Measurements from ENCODE around the gene IGSF9. TPM values are rescaled to one million over a fixed set of nuclear protein-coding genes. Genes with fewer than 3 reads are reported as not detected.
A peak's percentile ranks its signal among the peaks of the same experiment; 100 is the strongest.
"Not testable (repeated sequence)": the region's sequence is repeated elsewhere in the genome, so short reads cannot be mapped to it uniquely, and the experiment has no call there.

Gene IGSF9
- total RNA-seq, 1 donor from 2014 or later: 17.0 TPM

DNA sequence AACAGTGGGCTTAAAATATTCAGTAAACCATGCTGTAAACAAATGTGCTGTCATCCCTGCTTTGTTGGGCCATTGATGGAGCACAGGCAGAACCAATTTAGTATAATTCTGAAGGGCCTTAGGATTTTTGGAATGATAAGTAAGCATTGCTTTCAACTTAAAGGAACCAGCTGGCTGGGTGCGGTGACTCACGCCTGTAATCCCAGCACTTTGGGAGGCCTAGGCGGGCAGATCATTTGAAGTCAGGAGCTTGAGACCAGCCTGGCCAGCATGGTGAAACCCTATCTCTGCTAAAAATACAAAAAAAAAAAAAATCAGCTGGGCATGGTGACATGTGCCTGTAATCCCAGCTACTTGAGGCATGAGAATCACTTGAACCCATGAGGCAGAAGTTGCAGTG, 41.4 kb downstream of the IGSF9 start:
- not testable (repeated sequence) for DNase-seq (ENCODE audit: low spot score); ATAC-seq

DNA sequence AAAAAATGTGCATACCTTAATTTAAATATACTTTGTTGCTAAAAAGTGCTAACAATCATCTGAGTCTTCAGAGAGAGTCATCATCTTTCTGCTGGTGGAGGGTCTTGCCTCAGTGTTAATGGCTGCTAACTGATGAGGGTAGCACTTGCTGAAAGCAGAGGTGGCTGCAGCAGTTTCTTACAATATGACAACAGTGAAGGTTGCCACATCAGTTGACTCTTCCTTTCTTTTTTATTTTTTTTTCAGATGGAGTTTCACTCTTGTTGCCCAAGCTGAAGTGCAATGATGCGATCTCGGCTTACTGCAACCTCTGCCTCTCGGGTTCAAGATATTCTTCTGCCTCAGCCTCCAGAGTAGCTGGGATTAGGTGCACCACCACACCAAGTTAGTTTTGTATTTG, 42.9 kb downstream of the IGSF9 start:
- no peak for ATAC-seq
- DNase-seq (ENCODE audit: low spot score): no peak

DNA sequence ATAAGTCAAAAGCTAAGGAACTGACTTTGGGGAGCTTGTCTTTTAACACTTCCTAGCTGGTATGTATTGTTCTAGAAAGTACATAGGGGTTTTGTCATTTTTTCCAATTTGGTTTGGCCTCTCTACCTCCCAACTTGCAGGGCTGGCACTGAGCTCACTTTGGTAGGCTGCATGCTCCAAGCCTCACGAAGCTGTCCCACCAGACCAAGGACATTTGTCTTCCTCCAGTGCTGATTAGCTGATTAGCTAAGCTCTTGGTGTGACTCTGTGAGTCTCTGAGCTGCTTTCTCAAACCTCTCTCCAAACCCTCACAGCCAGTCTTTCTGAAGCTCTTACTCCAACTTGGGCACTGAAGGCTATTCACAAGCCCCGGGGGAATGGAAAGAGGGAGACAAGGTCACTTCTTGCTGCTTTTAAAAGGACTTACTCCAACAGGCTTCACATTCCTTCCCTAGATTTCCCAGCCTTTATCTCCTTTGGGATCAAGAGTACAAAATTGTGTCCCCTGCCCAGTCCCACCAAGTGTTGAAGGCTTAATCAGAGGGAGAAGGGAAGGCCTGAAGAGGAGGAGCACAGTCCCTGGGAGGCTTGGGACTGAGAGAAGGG, 44.6 kb downstream of the IGSF9 start:
- no peak for DNase-seq (ENCODE audit: low spot score)
- no peak for ATAC-seq

DNA sequence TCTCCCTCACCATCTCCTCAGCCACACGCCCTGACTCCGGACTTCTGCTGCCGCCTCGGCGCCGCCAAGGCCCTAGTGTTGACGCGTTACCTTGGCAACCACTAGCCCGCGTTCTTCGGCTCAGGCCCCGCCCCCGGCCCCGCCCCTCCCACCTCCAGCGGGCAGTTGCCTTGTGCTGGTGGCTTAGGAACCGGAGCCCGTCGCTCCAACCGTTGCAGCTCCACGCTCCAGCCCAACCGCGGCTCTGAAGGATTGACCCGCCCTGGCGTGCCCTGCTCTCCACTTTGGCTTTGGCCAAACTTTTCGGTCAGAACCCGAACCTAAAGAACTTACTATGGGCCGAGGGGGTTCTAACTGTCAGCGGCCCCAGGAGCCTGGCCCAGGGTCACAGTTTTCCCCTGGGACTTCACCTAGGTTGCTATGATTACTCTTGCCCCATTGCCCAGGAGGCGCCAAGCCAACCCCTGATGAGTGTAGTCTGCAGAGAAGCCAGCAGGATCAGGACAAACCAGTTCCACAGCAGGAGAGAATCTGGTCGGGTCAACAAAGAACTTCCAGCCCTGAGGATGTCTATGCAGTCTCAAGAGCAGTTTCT, 45.2 kb downstream of the IGSF9 start, which contains the start of gene CFAP45:
TSS of gene CFAP45 (minus strand) at position 80 of the 595 bp plus-strand sequence. CDS start at position 13, 67 bp downstream.
- peak; percentile 77 for DNase-seq (ENCODE audit: low spot score)

DNA sequence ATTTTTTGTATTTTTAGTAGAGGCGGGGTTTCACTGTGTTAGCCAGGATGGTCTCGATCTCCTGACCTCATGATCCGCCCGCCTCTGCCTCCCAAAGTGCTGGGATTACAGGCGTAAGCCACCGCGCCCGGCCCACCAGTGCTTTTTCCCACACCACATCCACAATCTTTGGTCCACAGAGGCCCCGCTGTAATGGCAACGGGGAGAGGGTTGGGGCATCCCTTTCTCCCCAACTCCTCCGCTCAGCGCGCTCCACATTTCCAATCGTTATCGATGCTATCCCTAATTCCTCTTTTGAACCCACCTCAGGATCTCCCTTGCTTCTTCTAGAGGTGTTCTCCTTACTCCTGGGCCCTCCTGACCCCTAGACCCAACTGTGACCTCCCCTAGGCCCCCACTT, 45.8 kb downstream of the IGSF9 start:
- ATAC-seq; DNase-seq (ENCODE audit: low spot score): not testable (repeated sequence)

More for the DNA sequence above, 45.2 kb downstream of the IGSF9 start, which contains the start of gene CFAP45:
- ATAC-seq: peak; percentile 90

DNA sequence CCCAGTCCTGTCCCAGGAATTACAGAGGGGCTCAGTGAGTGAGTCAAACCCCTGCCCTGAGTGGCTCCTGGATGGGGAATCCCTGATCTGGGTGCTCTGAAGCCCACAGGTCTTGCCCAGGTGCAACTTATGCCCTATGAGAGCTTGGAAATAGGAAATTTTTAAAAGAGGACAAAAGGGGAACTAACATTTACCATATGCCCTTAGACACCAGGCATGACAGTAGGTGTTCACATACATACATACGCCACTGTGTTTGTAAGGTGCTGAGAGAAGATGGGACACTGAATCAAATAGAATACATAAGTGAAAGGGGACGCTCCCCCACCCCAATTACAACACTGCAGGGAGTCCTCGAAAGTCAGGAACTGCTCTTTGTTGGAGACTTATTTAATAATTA, 46.9 kb downstream of the IGSF9 start:
- no peak for ATAC-seq
- DNase-seq (ENCODE audit: low spot score): no peak

DNA sequence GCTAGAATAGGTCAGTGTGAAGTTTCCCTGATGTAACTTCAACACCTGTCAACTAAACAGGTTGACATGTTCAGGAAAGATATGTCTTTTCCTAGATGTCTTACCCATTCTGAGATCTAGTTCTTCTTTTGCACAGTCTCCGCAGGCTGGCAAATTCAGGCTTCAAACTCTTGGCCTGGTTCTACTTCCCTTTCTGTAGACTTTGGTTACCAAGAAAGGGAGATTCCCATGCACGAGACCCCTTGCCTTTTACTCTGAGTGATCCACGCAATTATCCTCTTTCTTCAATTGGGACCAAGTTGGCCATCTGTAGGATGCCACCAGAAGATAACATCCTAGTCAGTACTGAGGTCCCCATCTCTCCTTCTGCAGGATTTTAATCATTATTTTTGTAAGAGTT, 47.5 kb downstream of the IGSF9 start:
- no peak for ATAC-seq
- no peak for DNase-seq (ENCODE audit: low spot score)

DNA sequence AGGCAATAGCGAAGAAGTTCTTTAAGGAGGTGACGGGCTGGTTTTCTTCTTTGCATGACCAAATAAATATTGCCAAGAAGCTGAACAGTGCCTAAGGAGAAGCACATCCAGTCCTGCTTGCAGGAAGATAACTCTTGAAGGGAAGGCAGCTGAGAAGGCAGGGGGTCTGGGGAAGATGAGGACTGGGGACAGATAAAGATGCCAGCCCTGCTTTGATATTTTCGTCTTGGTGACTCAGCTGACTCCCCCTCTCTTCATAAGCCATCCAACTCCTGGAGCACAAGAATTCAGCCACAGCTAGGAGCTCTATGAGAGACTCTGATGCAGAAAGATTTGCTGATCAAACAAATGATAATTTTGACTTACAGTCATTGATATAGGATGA, 48.9 kb downstream of the IGSF9 start:
- no peak for ATAC-seq
- no peak for DNase-seq (ENCODE audit: low spot score)

DNA sequence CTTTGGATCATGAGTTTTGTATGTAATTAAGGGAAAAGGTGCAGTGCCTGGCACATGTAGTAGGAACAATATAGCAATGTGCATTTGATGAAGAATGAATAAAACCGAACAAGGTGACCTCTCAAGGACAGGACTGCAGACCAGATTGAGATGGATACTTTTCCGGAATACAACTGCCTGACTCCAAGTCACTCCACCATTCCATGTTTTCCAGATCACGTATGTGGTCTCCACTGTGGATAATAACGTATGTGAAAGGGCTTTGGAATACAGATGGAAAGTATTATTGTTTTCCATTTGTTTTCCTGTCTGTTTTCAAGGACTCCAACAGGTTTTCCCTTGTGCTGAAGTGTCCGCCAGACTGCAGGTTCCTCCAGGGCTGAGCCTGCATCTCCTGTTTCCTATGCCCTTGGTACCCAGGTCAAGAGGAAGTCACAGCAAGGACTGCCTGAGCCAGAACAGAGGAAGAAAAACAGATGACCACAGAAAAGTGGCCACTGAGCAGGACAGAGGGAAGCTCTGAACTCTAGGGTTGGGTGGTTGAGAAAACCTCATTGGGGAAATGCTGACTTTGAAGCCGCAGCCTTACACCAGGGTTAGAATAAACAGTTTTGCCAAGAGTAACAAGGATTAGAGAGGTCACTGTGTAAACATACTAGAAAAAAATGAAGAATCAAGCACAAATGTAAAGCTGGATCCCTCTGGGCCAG, 49.4 kb downstream of the IGSF9 start:
- ATAC-seq (peak; percentile 12), DNase-seq (ENCODE audit: low spot score) (no peak)

DNA sequence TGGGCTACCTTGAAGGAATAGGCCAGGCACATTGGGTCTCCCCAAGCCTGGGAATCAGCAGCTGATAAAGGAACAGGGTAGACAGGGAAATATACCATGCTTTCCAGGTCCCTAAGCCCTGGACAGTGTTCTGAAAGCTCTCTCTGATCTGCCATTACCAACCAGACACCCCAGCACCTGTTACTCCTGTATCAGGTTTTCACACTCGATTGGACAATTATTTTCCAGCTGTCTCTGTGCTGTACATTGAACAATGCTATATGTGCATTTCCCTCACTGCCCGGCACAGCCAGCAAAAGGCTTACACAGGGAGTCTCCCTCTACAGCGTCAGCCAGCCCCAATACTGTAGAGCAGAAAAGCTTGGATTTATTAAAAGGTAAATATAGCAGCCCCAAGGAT, 50.1 kb downstream of the IGSF9 start:
- ATAC-seq: no peak
- no peak for DNase-seq (ENCODE audit: low spot score)

DNA sequence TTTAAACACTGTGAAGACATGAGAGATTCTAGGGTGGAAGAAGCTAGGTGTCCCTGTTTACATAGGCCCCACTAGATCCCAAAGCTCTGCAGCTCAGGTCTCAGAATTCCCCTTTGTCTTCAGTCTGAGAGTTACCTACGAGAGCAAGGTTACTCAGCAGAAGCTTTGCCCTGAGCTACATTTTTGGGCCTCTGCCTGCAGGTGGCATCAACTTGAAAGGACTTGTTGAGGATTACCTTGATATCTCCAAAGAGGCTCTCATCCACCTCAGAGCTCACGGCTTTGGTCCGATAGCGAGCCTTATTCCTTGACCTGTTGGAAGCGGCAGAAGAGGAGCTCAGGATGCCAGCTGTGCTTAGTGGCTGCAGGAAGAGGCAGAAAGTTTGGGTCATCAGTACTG, 52.5 kb downstream of the IGSF9 start:
- DNase-seq (ENCODE audit: low spot score): no peak

DNA sequence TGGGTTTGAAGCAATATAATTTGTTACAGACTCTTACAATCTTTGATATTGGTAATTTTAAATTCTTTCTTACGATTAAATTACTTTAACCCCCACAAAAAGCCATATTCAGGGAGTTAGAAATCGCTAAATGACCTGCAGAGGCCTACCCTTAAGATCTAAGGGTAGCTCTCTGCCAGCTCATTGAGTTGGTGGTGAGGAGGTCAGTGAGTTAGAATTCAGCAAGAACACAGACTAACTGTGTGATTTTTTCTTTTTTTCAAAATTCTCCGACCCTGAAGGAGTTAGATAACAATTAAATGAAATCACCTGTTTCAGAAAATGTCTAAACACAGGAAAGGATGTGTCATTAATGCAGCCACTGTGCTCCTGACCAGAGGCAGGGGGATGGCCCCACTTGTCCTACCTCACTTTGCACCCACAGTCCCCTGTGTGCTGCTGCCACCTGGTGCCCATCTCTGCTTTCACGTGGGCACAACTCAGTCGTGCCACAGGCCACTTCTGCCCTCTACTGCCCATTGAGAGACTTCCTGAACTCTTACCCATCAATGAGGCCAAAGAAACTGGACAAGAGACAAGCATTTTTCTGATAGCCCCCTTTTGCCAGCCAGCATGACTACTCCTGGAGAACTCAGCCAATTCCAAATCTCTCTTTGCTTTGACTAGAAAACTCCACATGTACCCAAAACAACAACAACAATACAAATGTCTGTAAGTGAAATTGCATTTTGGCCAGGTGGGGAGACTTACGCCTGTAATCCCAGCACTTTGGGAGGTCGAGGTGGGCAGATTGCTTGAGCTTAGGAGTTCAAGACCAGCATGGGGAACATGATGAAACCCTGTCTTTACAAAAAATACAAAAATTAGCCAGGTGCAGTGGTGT, 53.9 kb downstream of the IGSF9 start:
- ATAC-seq (peak; percentile 99), DNase-seq (ENCODE audit: low spot score) (peak; percentile 85)

More for the DNA sequence above, 52.5 kb downstream of the IGSF9 start:
- peak; percentile 45 for ATAC-seq

DNA sequence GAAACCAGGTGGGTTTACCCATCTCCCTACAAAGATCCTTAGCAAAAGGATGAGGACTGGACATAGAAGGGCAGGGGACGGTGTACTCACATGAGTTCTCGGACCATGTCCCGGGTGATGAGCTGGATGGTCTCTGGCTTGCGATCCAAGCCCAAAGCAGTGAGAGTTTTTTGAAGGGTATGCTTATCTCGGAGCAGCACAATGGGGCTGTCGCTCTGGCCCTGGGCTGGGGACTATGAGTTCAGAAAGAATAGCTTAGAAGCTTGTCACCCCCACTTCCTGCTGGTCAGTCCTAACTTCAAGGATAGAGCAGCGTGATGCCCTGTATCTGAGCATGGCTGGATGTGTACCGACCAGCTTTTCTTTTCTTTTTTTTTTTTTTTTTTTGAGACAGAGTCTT, 55.0 kb downstream of the IGSF9 start:
- ATAC-seq (no peak), DNase-seq (ENCODE audit: low spot score) (no peak)

DNA sequence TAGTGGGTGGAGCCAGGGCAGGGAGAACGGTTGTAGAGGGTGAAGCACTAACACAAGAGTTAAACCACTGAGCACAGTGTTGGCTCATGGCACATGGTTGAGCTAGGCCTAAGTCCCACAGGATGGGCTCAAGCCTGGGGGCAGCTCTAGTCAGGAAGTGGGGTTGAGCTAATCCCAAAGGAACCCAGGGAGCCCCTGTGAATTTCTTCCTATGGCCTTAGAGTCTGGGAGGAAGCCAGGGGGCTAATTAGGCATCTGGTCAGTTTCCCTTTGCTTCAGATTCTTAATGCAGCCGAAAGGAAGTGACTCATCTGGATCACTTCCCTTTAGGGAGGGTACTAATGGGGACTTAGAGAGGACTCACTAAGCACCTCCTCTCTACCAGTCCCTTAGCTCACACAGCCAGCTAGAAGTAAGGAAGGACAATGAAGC, 55.6 kb downstream of the IGSF9 start:
- no peak for DNase-seq (ENCODE audit: low spot score)
- peak; percentile 61 for ATAC-seq

DNA sequence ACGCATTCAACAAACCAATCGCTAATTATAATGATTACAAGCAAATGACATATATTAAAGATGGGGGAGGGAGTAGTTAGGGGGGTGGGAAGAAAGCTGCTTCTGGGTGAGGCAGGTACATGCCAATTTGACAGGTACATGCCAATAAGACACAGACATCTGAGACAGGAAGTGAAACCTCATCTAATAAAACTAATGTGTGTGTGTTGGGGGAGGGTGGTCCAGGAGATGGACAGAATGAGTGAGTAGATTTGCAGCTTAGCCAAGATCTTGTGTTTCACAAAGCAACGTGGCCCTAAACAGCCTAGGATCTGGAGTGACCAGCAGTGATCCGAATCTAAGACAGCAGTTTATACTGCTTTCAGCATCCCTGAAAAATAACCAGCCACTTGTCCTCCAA, 56.2 kb downstream of the IGSF9 start:
- no peak for ATAC-seq
- DNase-seq (ENCODE audit: low spot score): no peak

DNA sequence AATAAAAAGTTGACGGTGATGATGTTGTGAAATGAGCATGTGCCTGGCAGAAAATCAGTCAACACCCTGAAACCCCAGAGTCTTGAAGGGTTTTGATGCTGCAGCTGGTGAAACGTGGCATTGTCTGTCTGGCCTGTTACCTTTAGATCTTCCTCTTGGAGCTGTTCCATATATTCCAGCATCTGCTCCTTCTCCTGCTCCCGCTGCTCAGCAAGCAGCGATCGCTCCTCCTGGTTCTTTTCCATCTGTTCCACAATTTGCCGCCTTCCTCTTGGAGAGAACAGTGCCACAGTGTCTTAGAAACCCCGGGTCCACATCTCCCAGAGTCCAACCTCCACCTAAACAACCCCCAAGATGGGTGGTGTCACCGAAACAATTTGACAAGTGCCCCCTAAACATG, 61.1 kb downstream of the IGSF9 start:
- no peak for ATAC-seq
- DNase-seq (ENCODE audit: low spot score): no peak

DNA sequence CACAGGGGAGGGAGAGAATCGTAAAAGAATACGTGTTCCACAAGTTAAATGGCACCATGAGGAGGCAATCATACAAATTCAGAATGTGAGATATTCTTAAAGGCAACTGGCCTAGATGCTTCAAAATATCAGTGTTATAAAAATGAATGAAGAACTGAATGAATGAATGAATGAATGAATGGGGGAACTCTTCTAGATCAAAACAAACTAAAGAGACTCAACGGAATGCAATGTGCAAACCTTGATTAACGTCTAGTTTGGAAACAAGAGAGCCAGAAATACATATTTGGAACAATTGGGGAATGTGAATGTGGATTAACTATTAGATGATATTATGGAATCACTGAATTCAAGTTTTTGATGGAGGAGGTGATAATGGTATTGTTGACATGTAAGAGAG, 62.3 kb downstream of the IGSF9 start:
- ATAC-seq: no peak
- no peak for DNase-seq (ENCODE audit: low spot score)

DNA sequence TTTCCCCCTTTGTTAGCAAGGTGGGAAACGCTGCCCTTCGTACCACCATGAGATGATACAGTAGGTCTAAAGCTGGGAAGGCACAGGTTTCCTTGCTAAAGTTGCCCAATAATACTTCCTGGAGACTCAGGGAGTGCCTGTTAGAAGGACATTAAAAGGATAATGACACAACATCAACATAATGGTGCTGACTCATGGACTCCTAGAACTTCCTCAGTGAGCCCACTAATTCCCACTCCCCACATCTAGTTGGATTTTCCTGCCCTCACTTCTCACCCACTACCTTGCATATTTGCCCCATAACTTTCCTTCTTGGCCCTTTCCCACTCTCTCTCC, 62.9 kb downstream of the IGSF9 start:
- no peak for DNase-seq (ENCODE audit: low spot score)
- ATAC-seq: no peak

DNA sequence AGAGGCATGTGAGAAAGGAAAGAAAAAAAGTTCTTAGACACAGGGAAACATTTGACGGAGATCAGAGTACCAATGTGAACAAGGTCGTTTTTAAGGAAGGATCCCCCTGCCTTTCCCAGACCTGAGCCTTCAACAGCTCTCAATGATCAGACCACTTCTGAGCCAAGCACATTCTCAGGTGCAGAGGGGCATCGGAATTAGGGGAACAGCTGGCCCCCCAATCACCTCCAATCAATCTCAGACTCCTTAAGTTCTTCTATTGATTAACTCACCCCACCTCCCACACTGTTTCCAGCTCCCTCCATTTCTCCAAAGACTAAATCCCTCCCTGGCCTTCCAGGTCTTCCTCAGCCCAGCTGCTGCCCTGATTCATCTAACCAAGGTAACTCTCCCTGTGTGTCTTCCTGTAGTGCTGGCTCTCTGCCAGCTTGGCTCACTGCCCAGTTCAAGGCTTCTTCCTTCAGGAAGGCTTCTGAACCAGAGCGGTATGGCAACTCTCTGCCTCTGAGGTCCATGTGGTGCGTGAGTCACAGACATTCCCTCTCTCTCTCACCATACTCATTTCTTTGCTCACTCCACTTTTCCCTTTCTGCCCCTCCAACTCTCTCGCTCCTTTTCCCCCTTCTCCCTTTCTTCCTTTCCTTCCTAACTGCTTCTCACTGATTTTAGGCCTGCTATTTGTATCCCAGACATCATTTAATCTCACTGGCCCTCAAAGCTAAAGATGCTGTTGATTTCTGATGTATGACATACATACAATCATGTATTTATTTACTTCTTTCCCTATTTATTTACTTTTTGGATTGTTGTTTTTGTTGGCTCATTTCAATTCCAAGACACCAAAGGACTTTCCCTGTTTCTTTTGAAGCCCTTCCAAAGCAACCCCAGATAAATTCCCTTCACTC, 63.5 kb downstream of the IGSF9 start:
- peak; percentile 72 for DNase-seq (ENCODE audit: low spot score)

DNA sequence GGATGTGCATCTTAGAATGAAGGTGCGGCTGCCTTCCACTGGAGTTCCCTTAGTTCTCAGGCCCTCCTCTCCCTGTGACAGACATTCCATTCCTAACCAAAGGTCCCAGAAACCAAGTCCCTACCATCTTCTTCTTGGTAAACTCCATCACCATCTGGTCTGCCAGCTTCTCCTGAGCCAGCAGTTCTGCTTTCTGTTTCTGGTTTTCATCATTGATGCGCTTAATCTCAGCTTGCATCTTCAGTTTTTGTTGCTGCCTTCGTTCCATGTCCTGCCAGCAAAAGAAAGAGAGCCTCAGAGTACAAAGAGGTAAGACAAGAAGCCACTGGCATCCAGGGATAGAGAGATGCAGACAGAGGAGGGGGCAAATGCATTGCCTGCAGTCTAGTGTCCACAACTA, 65.0 kb downstream of the IGSF9 start:
- DNase-seq (ENCODE audit: low spot score) (no peak), ATAC-seq (no peak)

More for the DNA sequence above, 63.5 kb downstream of the IGSF9 start:
- peak; percentile 49 for ATAC-seq
